ENCODE results near the gene ADAM12. TPM values are rescaled to one million over a fixed set of nuclear protein-coding genes. Genes with fewer than 3 reads are reported as not detected.
A peak's percentile ranks its signal among the peaks of the same experiment; 100 is the strongest.
"Not testable (repeated sequence)": the region's sequence is repeated elsewhere in the genome, so short reads cannot be mapped to it uniquely, and the experiment has no call there.

Gene ADAM12
- polyA plus RNA-seq, 1 donor: 15.0 TPM

GRCh38 chr10:126405239-126405775 is 17.0 kb upstream of the ADAM12 start:
- no peak for DNase-seq (ENCODE audit: low read depth)

GRCh38 chr10:126402721-126403695 is 14.7 kb upstream of the ADAM12 start:
- DNase-seq (ENCODE audit: low read depth): no peak

- no peak for DNase-seq (ENCODE audit: low read depth)
Measured at GRCh38 chr10:126400641-126401040, 12.4 kb upstream of the ADAM12 start.

DNA sequence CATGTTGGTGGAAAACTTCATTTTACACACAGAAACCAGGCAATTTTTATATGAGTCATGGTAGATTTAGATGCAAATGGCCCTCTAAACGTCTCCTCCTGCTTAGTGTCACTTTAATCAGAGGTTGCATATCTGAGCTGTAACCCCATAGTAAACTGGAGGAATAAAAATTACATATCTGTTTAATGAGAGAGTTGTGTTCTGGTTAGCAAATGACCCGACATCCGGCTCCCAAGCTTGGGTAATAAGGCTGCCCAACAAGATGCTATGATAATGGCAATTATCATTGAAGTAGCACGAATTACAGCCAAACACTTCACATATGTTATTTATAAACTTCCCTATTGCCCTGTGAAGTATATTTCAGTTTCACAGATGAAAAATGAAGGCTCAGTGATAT is 10.6 kb upstream of the ADAM12 start:
- DNase-seq (ENCODE audit: low read depth): no peak

GRCh38 chr10:126398383-126398743 is 10.1 kb upstream of the ADAM12 start:
- DNase-seq (ENCODE audit: low read depth): no peak

- no peak for DNase-seq (ENCODE audit: low read depth)
Measured at GRCh38 chr10:126397640-126398382, 9.5 kb upstream of the ADAM12 start.

DNA sequence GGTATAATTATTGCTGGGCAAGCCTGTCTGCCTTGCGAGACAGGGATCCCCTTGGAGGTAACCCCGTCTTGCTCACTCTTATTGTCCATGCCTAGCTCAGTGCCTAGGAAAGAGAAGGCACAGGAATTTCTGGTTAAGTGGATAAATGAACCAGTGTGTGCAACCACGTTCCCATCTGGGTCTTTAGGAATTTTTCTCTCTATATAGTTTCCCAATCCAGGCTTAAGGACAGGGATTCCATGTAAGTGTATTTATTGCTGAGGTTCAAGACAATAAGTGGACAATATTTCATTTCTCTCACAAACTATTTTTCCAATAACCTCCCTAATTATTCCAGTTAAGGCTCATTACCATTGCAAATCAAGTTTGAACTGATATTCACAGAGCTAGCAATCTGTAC is 8.9 kb upstream of the ADAM12 start:
- DNase-seq (ENCODE audit: low read depth): no peak

DNA sequence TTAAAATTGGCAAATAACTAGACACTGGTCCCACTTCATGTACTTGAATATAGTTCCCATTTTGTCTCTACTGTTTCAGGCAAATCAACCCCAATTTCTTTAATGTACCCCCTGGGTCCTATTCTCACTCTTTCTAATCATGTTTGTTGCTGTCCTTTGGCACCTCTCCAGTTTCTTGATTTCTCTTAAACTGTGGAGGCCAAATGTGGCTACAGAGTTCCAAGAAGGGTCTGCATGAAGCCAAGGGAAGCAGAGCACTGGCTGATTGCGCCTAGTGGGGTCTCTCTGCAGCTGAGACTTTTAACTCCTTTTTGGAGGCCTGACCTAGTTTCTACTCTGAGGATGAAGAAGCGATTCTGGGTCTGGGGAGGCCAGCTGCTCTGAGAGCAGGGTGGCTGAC is 6.7 kb upstream of the ADAM12 start:
- no peak for DNase-seq (ENCODE audit: low read depth)

GRCh38 chr10:126393076-126393475 is 4.8 kb upstream of the ADAM12 start:
- DNase-seq (ENCODE audit: low read depth): no peak

DNA sequence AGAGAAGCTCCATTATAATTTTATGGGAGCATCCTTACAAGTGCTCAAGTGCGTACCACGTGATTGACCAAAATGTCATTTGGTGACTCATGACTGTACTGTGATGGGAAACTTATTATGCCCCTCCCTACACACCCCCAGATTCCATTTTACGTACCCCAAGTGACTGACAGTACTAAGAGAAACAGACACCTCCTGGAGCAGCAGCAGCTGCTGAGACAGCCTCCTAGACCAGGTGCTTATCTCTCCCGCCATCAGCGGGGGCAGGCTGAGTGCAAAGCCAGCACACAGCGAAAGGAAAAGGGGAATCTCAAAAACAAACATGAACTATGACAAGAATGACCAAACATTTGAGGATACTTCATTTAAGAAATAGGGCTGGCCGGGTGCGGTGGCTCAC is 4.2 kb upstream of the ADAM12 start:
- DNase-seq (ENCODE audit: low read depth): no peak

DNA sequence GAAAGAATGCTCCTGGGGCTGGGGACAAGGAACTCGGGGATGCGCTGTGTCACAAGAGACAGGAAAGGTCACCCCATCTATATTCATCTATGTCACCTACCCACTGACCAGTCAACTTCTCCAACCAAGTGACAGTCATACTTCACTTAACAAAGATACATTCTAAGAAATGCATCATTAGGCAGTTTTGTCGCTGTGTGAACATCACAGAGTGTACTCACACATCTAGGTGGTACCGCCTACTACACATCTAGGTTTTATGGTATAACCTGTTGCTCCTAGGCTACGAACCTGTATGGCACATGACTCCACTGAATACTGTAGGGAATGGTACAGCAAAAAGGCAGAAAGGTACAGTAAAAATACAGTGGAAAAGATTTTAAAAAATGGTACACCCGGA is 3.8 kb upstream of the ADAM12 start:
- DNase-seq (ENCODE audit: low read depth): no peak

DNA sequence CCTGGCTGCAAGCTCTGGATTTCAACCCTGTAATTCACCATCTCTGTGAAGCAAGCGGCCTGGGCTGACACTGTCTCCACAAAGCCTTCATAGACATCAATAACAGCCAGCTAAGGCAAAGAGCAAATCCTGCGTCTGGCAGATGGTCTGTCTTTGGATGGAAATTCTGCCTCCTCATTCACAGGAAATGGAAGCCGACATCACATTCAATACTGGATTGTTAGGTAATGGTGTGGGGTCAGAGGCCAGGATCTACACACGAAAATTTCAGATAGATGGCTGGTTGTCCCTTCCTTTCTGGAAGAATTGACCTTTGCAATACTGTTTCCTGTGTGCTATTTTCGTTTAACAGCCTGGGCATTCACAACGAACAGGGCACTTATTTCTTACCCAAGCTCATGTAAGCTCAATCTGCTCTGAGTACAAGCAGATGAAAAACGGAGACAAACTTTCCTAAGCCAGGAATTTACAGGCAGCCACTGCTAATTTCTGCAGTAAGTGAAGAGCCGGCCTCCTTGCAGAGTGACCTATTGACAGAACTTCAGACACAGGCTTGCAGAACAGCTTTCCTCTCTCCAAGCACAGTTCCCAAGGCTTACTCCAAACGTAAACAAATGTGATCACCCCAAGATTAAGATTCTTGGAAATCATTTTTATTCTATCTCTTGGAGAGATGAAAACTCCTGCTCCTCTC is 3.1 kb upstream of the ADAM12 start:
- DNase-seq (ENCODE audit: low read depth): no peak

- DNase-seq (ENCODE audit: low read depth): no peak
Measured at GRCh38 chr10:126390324-126390723, 2.0 kb upstream of the ADAM12 start.

GRCh38 chr10:126387041-126387921 is 996 bp downstream of the ADAM12 start:
- peak; percentile 46 for DNase-seq (ENCODE audit: low read depth)

- DNase-seq (ENCODE audit: low read depth): no peak
Measured at GRCh38 chr10:126384269-126384873, 3.9 kb downstream of the ADAM12 start.

GRCh38 chr10:126380352-126381076 is 7.8 kb downstream of the ADAM12 start:
- no peak for DNase-seq (ENCODE audit: low read depth)

GRCh38 chr10:126379166-126379565 is 9.1 kb downstream of the ADAM12 start:
- DNase-seq (ENCODE audit: low read depth): not testable (repeated sequence)

DNA sequence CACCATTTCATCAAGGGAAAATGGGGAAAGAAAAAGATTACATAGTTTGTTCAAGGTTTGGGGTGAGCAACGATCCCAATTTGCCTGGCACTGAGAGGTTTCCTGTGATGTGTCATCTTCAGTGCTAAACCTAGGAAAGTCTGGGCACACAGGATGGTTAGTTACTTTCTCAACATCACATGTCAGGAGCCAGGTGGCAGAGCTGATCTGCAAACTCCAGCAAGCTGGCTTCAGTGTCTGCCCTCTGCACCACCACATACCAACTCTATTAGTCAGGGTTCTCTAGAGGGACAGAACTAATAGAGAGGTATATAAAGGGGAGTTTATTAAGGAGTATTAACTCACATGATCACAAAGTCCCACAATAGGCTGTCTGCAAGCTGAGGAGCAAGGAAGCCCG is 11.3 kb downstream of the ADAM12 start:
- no peak for DNase-seq (ENCODE audit: low read depth)

DNA sequence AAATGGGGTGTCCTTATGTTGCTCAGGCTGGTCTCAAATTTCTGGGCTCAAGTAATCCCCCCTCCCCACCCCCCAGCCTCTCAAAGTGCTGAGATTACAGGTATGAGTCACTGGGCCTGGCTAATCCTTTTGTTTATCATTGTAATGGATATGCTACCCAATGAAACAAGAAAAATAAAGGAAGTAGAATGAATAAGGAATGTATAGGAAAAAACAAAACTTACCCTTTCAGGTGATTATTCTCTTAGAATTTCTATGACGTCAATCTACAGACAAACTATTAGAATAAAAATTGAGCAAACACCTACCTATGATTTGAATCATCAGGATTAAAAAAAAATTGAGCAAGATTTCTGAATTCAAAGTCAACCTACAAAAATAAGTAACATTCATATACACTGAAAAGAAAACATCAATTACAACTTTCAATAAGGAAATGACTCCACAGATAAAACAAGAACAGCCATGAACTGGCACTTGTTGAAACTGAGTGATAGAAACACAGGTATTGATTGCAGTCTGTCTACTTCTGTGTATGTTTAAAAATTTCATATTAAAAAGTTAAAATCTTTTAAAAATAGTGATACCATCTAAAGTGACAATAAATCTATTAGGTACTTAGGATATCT is 12.2 kb downstream of the ADAM12 start:
- no peak for DNase-seq (ENCODE audit: low read depth)

Measured in forelimb muscle (tissue), 1 donor.